DOHH2 (cell line): Measurements from ENCODE around the gene LENG1.

Source experiments
- CTCF ChIP-seq: fragments of 200-600 bp; sonication (generic); IDR thresholded peaks from one replicate; pipeline ENCODE4 v1.5.1; 2014; ENCODE audit warnings: antibody characterized with exemption, mild to moderate bottlenecking, low read depth, low read length; ENCODE audit not compliant: poor library complexity, severe bottlenecking
- EZH2phosphoT487 ChIP-seq: fragments of 200-600 bp; sonication (generic); IDR thresholded peaks from 2 replicates; pipeline ENCODE4 v1.6.1; 2017; ENCODE audit warnings: borderline replicate concordance, mild to moderate bottlenecking, antibody characterized with exemption, low read length, moderate library complexity, mixed read lengths

GRCh38 chr19:54179921-54180461 lies 20.5 kb upstream of the LENG1 start:
- peak; percentile 73 for TF ChIP-seq CTCF
- TF ChIP-seq EZH2phosphoT487: no peak
